Transverse colon (tissue), 4 donors: ENCODE measurements around the gene SYNPO2. TPM values are rescaled to one million over a fixed set of nuclear protein-coding genes. Genes with fewer than 3 reads are reported as not detected.

ENCODE experiments used
- DNase-seq: peaks from one replicate; pipeline ENCODE4 v3.0.0-alpha.2; 2019
- H3K27ac ChIP-seq, 4 donors: fragments of 200-600 bp; sonication (generic); 2 replicates each; pipeline ENCODE4 v1.5.1; 2016 to 2018; ENCODE audit warnings: inconsistent platforms in 4 of 4
- H3K27me3 ChIP-seq: fragments of 200-600 bp; sonication (generic); 2 replicates; pipeline ENCODE4 v1.5.1; 2017; ENCODE audit warnings: inconsistent platforms
- H3K36me3 ChIP-seq, 4 donors: fragments of 200-600 bp; sonication (generic); 2 replicates each; pipeline ENCODE4 v1.5.1; 2017 to 2019; ENCODE audit warnings: inconsistent platforms in 4 of 4
- H3K4me1 ChIP-seq, 4 donors: fragments of 200-600 bp; sonication (generic); 2 replicates each; pipeline ENCODE4 v1.5.1; 2017 to 2020; ENCODE audit warnings: inconsistent platforms in 4 of 4
- H3K4me3 ChIP-seq, 4 donors: fragments of 200-600 bp; sonication (generic); 1 replicate in 1 of 4; 2 replicates in 3 of 4; pipeline versions ENCODE4 v1.5.1 to v1.6.1; 2017 to 2019; ENCODE audit warnings: inconsistent platforms in 4 of 4
- H3K9me3 ChIP-seq, 2 donors: fragments of 200-600 bp; sonication (generic); 2 replicates each; pipeline ENCODE4 v1.5.1; 2017 to 2019; ENCODE audit warnings: inconsistent platforms in 2 of 2
- EP300 ChIP-seq: sonication (generic); formaldehyde crosslinking; IDR thresholded peaks from one replicate; pipeline ENCODE4 v1.6.1; 2017; ENCODE audit warnings: antibody characterized with exemption, low read depth
- POLR2A ChIP-seq: fragments of 450-650 bp; IDR thresholded peaks from one replicate; pipeline ENCODE4 v1.6.1; 2016; ENCODE audit warnings: antibody characterized with exemption, mild to moderate bottlenecking, moderate library complexity
- POLR2AphosphoS5 ChIP-seq, 3 donors: sonication (generic); formaldehyde crosslinking; IDR thresholded peaks; one replicate each; pipeline ENCODE4 v1.6.1; 2016; ENCODE audit warnings: antibody characterized with exemption in 3 of 3
- WGBS, 2 donors: methylation state at CpG; one replicate each; pipeline ENCODE4 v1.1.5; 2018; ENCODE audit warnings: low coverage in 1 of 2; 5-methylcytosine and 5-hydroxymethylcytosine counted together
- in situ Hi-C, 4 donors: fragments of 200-750 bp; cut with MboI; loops; one replicate each; pipeline versions ENCODE4 v1.15.0 to v1.15.1; 2017; ENCODE audit warnings: low sequenced_read_pairs in 3 of 4, low pct_ligation_motif_present in 1 of 4, low pct_unique_long_range_greater_than_20kb in 1 of 4
- intact Hi-C: fragments of 100-400 bp; cut with DNase I; formaldehyde crosslinking; loops from one replicate; pipeline ENCODE4 v1.15.1; 2023; ENCODE audit warnings: low total_unique reads
- total RNA-seq, 4 donors: library from RNA; depleted of rRNA; stranded (reverse); fragments of >200 nt; gene quantifications; one replicate each; pipeline ENCODE4 v1.1.0, GENCODE V29; 2016
- TF ChIP-seq, protein P1 (sequence below), 5 experiments: fragments of 200-600 bp in 3 of 5; fragments of 450-650 bp in 2 of 5; sonication (generic) in 3 of 5; IDR thresholded peaks; 1 replicate in 2 of 5; 2 replicates in 3 of 5; pipeline ENCODE4 v1.5.1; 2016 to 2017; ENCODE audit warnings: antibody characterized with exemption in 5 of 5, inconsistent platforms in 3 of 5, mild to moderate bottlenecking in 2 of 5, moderate library complexity in 1 of 5

Gene SYNPO2
- total RNA-seq, 4 donors from 2014 or later: 99.7 to 400 (median 145) TPM

DNA sequence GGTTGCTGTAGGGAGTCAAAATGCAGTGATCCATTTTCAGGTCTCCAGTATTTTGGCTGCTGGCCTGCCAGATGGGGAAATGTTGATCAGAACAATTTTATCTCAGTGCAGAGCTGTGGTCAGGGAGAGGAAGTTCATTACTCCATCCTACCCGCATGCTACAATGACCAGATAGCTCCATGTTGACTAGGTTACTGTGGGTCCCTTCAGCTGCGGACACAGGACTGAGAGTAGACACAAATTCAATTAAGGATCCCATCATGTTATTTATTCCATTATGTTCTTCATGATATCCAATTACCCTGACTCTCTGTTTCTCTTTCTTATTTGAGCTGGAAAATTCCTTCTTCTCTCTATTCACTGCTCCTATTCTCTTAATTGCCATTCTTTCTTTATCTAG is 16.3 kb downstream of the SYNPO2 start:
- H3K27me3 ChIP-seq: no peaks in the 10 kb centered on the region
- DNase-seq: no peak
- H3K4me3 ChIP-seq: no peak overlapping the region
- in situ Hi-C loops (no loop called here), intact Hi-C loops (no loop called here)
- H3K36me3 ChIP-seq: no peaks in the 10 kb centered on the region
- TF ChIP-seq POLR2AphosphoS5 (IDR thresholded peaks at IDR 0.05) (no peak), EP300 (no peak), POLR2A (no peak)
- TF ChIP-seq, protein P1, sequence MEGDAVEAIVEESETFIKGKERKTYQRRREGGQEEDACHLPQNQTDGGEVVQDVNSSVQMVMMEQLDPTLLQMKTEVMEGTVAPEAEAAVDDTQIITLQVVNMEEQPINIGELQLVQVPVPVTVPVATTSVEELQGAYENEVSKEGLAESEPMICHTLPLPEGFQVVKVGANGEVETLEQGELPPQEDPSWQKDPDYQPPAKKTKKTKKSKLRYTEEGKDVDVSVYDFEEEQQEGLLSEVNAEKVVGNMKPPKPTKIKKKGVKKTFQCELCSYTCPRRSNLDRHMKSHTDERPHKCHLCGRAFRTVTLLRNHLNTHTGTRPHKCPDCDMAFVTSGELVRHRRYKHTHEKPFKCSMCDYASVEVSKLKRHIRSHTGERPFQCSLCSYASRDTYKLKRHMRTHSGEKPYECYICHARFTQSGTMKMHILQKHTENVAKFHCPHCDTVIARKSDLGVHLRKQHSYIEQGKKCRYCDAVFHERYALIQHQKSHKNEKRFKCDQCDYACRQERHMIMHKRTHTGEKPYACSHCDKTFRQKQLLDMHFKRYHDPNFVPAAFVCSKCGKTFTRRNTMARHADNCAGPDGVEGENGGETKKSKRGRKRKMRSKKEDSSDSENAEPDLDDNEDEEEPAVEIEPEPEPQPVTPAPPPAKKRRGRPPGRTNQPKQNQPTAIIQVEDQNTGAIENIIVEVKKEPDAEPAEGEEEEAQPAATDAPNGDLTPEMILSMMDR (IDR thresholded peaks at IDR 0.05): no peak
- H3K9me3 ChIP-seq: no peaks in the 10 kb centered on the region
- WGBS, 2 donors: 61 to 63% methylated on average over 2 of the region's 2 CpGs
- H3K27ac ChIP-seq: peak overlapping the region; percentile 35 to 70 (median 60)
- peaks cover 2 to 14% (median 6%) of the 10 kb centered on the region in 4 donors for H3K4me1 ChIP-seq

GRCh38 chr4:118905566-118905965 is 16.9 kb downstream of the SYNPO2 start:
- Histone ChIP-seq H3K27me3 (no peaks in the 10 kb centered on the region), H3K4me3 (no peak overlapping the region), H3K9me3 (no peaks in the 10 kb centered on the region), H3K27ac (peak overlapping the region; percentile 35 to 70 (median 59)), H3K4me1 (peaks cover 4 to 17% (median 7%) of the 10 kb centered on the region in 4 donors), H3K36me3 (no peaks in the 10 kb centered on the region)
- no peak for DNase-seq
- 48 to 63% methylated on average over 4 of the region's 4 CpGs for WGBS, 2 donors
- in situ Hi-C loops: no loop called here
- TF ChIP-seq POLR2A (no peak), POLR2AphosphoS5 (IDR thresholded peaks at IDR 0.05) (no peak), EP300 (no peak)
- TF ChIP-seq, protein P1 (IDR thresholded peaks at IDR 0.05): no peak
- intact Hi-C loops: no loop called here

DNA sequence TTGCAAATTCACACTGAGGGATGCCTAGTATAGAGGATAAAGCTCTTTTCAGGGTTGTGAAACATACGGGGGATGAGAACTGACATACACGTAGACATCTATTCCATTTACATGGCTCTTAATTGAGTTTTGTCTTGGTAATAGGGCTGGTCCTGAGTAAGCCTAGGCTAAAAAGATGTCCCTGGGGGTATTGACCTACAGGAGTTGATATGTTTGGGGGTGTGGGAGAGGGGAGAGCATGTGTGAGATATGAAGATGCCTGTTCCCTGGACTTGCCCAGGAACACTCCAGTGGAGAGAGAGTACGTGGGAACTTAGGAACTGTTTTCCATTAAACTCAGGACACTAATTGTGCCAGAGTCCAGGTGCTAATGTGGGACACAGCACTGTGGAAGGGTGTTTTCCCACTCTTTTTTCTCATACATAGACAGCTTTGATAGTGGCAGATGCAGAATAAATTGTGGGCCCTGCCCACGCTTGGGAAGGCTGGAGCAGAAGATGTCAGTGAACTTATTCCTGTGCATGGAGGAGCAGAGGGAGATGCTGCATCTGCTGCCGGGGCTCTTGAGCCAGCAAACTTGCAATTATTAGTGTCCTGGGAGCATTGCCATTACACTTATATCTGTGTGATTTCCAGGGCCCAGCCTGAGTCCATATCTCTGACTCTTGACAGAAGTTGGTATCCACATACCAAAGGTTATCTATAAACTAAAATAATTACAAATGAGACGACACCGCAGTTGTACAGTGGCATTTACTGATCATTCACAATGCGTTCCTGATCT is 20.7 kb downstream of the SYNPO2 start:
- Histone ChIP-seq H3K9me3 (no peaks in the 10 kb centered on the region), H3K36me3 (no peaks in the 10 kb centered on the region), H3K4me1 (peaks cover 0 to 16% (median 6%) of the 10 kb centered on the region in 4 donors), H3K27ac (peak overlapping the region; percentile 7 to 57 (median 50)), H3K27me3 (no peaks in the 10 kb centered on the region), H3K4me3 (no peak overlapping the region)
- 68 to 82% methylated on average over 6 to 8 of the region's 8 CpGs for WGBS, 2 donors
- intact Hi-C loops (no loop called here), in situ Hi-C loops (no loop called here)
- DNase-seq: no peak
- no peak for TF ChIP-seq EP300
- no peak for TF ChIP-seq POLR2A
- TF ChIP-seq, protein P1 (IDR thresholded peaks at IDR 0.05): no peak
- TF ChIP-seq POLR2AphosphoS5 (IDR thresholded peaks at IDR 0.05): no peak

- in situ Hi-C loops: no loop called here
- no peaks in the 10 kb centered on the region for H3K36me3 ChIP-seq
- no peak overlapping the region for H3K4me3 ChIP-seq
- no peak for TF ChIP-seq POLR2AphosphoS5 (IDR thresholded peaks at IDR 0.05)
- no peak for TF ChIP-seq POLR2A
- TF ChIP-seq, protein P1 (IDR thresholded peaks at IDR 0.05): no peak
- no peak for TF ChIP-seq EP300
- WGBS, 2 donors: 39 to 45% methylated on average over 3 of the region's 3 CpGs
- peak overlapping the region; percentile 7 to 57 (median 50) for H3K27ac ChIP-seq
- H3K27me3 ChIP-seq: no peaks in the 10 kb centered on the region
- no peak for DNase-seq
- peaks cover 0 to 11% (median 5%) of the 10 kb centered on the region in 4 donors for H3K4me1 ChIP-seq
- no peaks in the 10 kb centered on the region for H3K9me3 ChIP-seq
- intact Hi-C loops: no loop called here
Measured at GRCh38 chr4:118910221-118910620, 21.6 kb downstream of the SYNPO2 start.
